Gastrocnemius medialis (tissue), 4 donors: ENCODE data around the gene SLC1A4.

Source experiments
- CTCF ChIP-seq, 5 experiments: fragments of 450-650 bp in 3 of 5; fragments of 200-600 bp in 2 of 5; sonication (generic) in 2 of 5; IDR thresholded peaks in 4 of 5; conservative IDR thresholded peaks in 1 of 5; 1 replicate in 4 of 5; 2 replicates in 1 of 5; pipeline ENCODE4 v1.5.1; 2016 to 2019; ENCODE audit warnings: antibody characterized with exemption in 5 of 5, mild to moderate bottlenecking in 3 of 5, moderate library complexity in 3 of 5
- POLR2A ChIP-seq, 2 donors: fragments of 450-650 bp; IDR thresholded peaks; one replicate each; pipeline ENCODE4 v1.6.1; 2017; ENCODE audit warnings: antibody characterized with exemption in 2 of 2, mild to moderate bottlenecking in 2 of 2, moderate library complexity in 2 of 2

GRCh38 chr2:64972426-64972825 lies 16.8 kb upstream of the SLC1A4 start:
- TF ChIP-seq CTCF (IDR thresholded peaks at IDR 0.05 in 4 of 5, conservative IDR thresholded peaks at IDR 0.05 in 1 of 5) (no peak), POLR2A (IDR thresholded peaks at IDR 0.05) (no peak)
